HG02870 (cell line): ENCODE measurements around the gene KPNA2.
"Not testable (repeated sequence)": the region's sequence is repeated elsewhere in the genome, so short reads cannot be mapped to it uniquely, and the experiment has no call there.

Experiments
- ATAC-seq: cut with Tn5 transposase; IDR thresholded peaks from one replicate; pipeline ENCODE4 v1.9.1; 2021; ENCODE audit warnings: mild to moderate bottlenecking, moderate library complexity; ENCODE audit not compliant: unreplicated experiment

The KPNA2 gene

GRCh38 chr17:68054296-68054900, 18.9 kb downstream of the KPNA2 start:
- no peak for ATAC-seq

- ATAC-seq, result no peak
Measured at GRCh38 chr17:68057531-68057952, 22.0 kb downstream of the KPNA2 start.

GRCh38 chr17:68060336-68060735, 24.8 kb downstream of the KPNA2 start:
- no peak for ATAC-seq

DNA sequence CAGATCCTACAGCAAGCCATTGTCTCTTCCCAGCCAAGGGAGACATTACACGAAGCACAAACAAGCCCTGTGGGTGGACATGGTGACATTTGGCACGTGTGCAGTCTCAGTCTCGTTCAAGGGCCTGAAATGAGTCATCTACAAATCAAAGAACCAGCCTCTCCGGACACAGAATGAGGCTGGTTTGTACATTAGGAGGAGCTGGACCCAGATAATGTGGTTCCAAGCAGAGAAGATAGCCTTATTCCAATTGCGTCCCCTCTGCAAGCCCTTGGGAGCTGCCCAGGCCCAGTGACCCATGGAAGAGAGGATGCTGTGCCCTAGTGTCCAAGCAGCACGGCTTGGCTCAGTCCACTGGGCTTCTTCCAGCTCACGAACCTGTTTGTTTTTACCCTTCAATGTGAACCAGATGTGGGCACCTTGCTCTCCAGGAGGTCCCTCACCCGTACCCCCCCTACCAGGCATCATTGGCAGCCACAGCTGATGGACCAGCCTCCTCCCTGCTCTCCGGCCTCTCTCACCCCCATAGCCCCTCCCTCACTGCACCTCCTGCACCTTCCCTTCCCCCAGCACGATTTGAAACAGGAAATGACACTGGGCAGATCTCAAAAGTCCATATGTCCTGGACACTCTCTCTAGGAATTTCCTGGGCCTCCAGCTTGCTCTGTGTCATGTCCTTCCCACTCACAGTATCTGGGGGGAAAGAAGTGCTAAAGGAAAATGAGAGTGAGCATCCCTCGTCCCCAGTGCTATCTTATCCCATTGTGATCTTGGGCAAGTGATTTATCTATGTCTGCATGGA, 26.2 kb downstream of the KPNA2 start:
- ATAC-seq, result no peak

- not testable (repeated sequence) for ATAC-seq
Measured at GRCh38 chr17:68065366-68065765, 29.8 kb downstream of the KPNA2 start.

DNA sequence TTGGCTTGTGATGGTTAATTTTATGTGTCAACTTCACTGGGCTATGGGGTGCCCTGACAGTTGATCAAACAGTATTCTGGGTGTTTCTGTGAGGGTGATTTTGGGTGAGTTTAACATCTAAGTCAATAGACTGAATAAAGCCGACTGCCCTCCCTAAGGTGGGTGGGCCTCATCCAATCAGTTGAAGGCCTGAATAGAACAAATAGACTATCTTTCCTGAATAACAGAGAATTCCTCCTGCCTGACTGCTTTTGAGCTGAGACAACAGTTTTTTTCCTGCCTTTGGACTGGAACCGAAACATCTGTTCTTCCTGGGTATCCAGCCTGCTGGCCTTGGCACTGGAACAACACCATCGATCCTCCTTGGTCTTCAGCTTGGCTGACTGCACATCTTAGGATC, 33.0 kb downstream of the KPNA2 start:
- ATAC-seq, result not testable (repeated sequence)

DNA sequence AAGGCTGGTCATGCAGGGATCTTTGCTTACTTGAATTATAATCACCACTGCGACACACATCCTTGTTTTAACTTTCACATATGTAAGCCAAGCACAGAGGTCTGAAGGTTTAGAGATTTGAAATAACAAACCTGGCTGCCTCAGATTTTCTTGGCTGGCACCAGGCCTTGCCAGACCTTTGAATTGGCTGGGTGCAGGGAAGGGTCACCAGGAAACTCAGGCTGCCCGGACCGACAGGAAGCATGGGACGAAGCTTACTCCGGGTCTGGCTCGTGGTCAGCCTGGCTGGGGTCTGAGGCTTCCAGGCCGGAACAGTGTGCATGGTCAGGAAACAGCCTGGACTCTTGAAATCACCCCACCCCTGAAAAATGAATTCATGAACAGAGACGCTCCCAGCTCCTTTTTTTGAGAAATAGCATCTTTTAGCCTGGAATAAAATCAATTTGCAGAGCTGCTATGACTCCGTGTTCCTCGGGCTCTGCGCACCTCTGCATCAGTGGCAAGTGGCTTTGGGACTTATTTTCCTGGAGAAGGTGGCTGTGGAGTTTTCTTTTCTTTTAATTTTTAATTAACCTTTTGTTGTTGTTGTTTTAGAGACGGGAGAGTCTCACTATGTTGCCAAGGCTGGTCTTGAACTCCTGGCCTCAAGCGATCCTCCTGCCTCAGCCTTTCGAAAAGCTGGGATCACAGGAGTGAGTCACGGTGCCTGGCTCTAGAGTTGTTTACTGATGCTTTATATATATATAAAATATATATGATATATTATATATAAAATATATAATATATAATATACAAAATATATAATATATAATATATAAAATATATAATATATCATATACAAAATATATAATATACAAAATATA, 35.3 kb downstream of the KPNA2 start:
- not testable (repeated sequence) for ATAC-seq

DNA sequence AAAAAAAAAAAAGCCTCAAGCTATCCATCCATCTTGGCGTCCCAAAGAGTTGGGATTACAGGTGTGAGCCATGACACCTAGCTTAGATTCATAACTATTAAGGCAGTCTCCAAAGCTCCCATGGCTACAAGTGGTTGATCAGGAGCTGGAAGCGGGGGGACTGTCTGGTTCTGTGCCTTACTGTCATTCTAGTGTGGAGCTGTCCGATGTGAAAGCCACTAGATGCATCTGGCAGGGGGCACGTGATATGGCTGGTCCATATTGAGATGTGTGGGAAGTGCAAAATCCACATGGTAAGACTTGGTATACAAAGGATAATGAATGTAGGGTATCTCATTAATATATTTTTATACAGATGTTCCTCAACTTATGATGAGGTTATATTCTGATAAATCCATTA, 38.7 kb downstream of the KPNA2 start:
- no peak for ATAC-seq

GRCh38 chr17:68075953-68076607, 40.5 kb downstream of the KPNA2 start:
- ATAC-seq, result not testable (repeated sequence)

- ATAC-seq, result not testable (repeated sequence)
Measured at GRCh38 chr17:68077498-68077897, 42.0 kb downstream of the KPNA2 start.

- no peak for ATAC-seq
Measured at GRCh38 chr17:68080411-68081150, 45.0 kb downstream of the KPNA2 start.

DNA sequence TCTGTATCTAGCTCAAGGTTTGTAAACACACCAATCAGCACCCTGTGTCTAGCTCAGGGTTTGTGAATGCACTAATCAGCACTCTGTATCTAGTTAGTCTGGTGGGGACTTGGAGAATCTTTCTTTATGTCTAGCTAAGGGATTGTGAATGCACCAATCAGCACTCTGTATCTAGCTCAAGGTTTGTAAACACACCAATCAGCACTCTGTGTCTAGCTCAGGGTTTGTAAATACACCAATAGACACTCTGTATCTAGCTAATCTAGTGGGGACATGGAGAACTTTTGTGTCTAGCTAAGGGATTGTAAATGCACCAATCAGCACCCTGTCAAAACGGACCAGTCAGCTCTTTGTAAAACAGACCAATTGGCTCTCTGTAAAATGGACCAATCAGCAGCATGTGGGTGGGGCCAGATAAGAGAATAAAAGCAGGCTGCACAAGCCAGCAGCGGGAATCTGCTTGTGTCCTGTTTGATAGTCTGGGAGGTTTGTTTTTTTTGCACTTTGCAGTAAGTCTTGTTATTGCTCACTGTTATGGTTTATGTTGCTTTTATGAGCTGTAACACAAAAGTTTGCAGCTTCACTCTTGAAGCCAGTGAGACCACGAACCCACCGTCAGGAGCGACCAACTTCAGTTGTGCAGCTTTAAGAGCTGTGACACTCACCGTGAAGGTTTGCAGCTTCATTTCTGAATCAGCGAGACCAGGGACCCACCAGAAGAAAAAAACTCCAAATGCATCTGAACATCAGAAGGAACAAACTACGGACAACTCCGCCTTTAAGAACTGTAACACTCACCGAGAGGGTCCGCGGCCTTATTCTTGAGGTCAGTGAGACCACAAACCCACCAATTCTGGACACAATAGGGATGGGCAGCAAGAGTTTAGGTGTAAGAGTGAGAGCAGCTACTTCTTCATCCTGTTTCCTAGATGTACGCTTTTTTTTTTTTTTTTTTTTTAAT, 46.0 kb downstream of the KPNA2 start:
- ATAC-seq, result not testable (repeated sequence)

- no peak for ATAC-seq
Measured at GRCh38 chr17:68085771-68086381, 50.3 kb downstream of the KPNA2 start.

GRCh38 chr17:68086666-68087065, 51.1 kb downstream of the KPNA2 start:
- ATAC-seq, result not testable (repeated sequence)

DNA sequence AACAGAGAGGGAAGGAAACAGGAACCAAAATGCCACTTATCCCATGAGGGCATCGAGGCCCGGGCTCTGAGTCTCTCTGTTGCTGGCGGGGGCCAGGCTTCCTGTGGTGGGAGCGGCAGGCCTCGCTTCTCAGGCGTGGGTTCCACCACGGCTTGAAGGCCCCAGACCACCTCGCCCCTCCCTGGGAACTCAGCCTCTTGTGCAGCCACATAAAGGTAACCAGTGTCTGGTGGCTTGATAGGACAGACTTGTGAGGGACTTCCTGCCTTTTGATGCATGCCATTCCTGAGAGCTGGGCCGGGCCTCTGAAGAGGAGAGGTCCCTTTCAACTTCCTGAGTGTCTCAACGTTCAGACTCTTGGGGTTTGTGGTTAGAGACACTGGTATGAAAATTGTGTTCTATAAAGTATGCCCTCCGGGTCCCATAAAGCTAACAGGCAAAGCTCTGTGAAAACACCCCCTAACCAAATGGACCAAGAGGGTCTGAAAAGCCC, 51.6 kb downstream of the KPNA2 start:
- ATAC-seq, result not testable (repeated sequence)

GRCh38 chr17:68087851-68088250, 52.3 kb downstream of the KPNA2 start:
- no peak for ATAC-seq

GRCh38 chr17:68089881-68090280, 54.3 kb downstream of the KPNA2 start:
- no peak for ATAC-seq

DNA sequence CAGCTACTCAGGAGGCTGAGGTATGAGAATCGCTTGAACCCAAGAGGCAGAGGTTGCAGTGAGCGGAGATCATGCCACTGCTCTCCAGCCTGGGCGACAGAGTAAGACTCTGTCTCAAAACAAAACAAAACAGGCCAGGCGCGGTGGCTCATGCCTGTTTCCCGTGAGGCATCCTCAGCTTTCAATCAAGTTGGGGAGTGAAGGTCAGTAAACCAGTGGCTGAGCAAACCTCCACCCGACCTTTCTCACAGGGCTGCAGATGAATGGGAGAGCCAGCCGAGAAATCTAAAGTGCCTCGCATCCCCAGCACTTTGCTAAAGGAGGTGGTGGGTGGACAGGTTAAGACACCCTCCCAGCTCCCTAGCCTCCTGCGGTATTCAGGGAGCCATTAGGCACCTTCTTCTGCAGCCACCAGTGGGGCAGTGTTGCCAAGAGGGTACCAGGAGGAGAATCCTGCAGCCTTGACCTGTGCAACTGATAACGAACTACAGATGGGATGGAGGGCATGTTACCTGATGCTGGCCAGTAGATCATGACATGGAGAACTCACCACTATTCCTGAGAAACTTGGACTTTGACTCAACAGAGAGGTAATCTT, 59.0 kb downstream of the KPNA2 start:
- no peak for ATAC-seq
